Astrocyte of the spinal cord (primary cell): ENCODE measurements around the gene AP2B1.

Source experiments
- DNase-seq: peaks from one replicate; pipeline ENCODE4 v3.0.0; 2011; ENCODE audit warnings: low read depth, low spot score
- H3K4me3 ChIP-seq: 2 replicates; pipeline ENCODE4 v1.5.1; 2011; ENCODE audit warnings: low read depth, mild to moderate bottlenecking, low read length, moderate library complexity
- CTCF ChIP-seq: IDR thresholded peaks from 2 replicates; pipeline ENCODE4 v1.5.1; 2012; ENCODE audit warnings: low read depth, mild to moderate bottlenecking, low read length, inconsistent platforms
- in situ Hi-C: cut with HindIII; loops from 2 replicates; pipeline ENCODE4 v1.10.0; 2017; ENCODE audit warnings: low sequenced_read_pairs

Gene AP2B1

GRCh38 chr17:35731239-35731916 lies 144.3 kb downstream of the AP2B1 start, which contains the start of gene RASL10B:
TSS of gene RASL10B (plus strand) at chr17:35731639. CDS start at chr17:35735185, 3,546 bp downstream.
- peak; percentile 43 for DNase-seq
- in situ Hi-C loops: no loop called here
- TF ChIP-seq CTCF: no peak

GRCh38 chr17:35731917-35732805 lies 145.0 kb downstream of the AP2B1 start:
- peak overlapping the region; percentile 52 for H3K4me3 ChIP-seq
- no peak for TF ChIP-seq CTCF
- in situ Hi-C loops: no loop called here
- DNase-seq: no peak

More at GRCh38 chr17:35731239-35731916, 144.3 kb downstream of the AP2B1 start, which contains the start of gene RASL10B:
- H3K4me3 ChIP-seq: peak within 1 kb of the TSS; percentile 52

GRCh38 chr17:35732806-35733136 lies 145.6 kb downstream of the AP2B1 start:
- no peak for DNase-seq
- TF ChIP-seq CTCF: no peak
- peak overlapping the region; percentile 52 for H3K4me3 ChIP-seq
- in situ Hi-C loops: no loop called here

- TF ChIP-seq CTCF: no peak
- in situ Hi-C loops: no loop called here
- DNase-seq: no peak
- H3K4me3 ChIP-seq: no peak overlapping the region
Observed at GRCh38 chr17:35733366-35733765, 146.2 kb downstream of the AP2B1 start.

- in situ Hi-C loops: no loop called here
- no peak for TF ChIP-seq CTCF
- no peak overlapping the region for H3K4me3 ChIP-seq
- DNase-seq: no peak
Observed at GRCh38 chr17:35734396-35734795, 147.3 kb downstream of the AP2B1 start.

- no peak for TF ChIP-seq CTCF
- no peak overlapping the region for H3K4me3 ChIP-seq
- in situ Hi-C loops: no loop called here
- no peak for DNase-seq
Observed at GRCh38 chr17:35735036-35735805, 148.1 kb downstream of the AP2B1 start.
